G401 (cell line): Measurements from ENCODE around the gene UBE2G2. TPM values are rescaled to one million over a fixed set of nuclear protein-coding genes. Genes with fewer than 3 reads are reported as not detected.
A peak's percentile ranks its signal among the peaks of the same experiment; 100 is the strongest.

Source experiments
- DNase-seq: peaks from one replicate; pipeline ENCODE4 v3.0.0-alpha.2; 2015; ENCODE audit warnings: low spot score
- in situ Hi-C: cut with HindIII; loops from 2 replicates; pipeline ENCODE4 v1.10.0; 2016; ENCODE audit warnings: low sequenced_read_pairs, mixed read lengths
- total RNA-seq: library from RNA; depleted of rRNA; stranded (reverse); fragments of >200 nt; shearing (Covaris generic); gene quantifications from 2 replicates; pipeline ENCODE4 v1.2.3, GENCODE V29; 2014

The UBE2G2 gene
- total RNA-seq, 1 experiment from 2014 or later, result 55.2 TPM

- in situ Hi-C loops, result no loop called here
- peak; percentile 88 for DNase-seq
Observed at GRCh38 chr21:44817506-44817880, 15.9 kb upstream of the UBE2G2 start.

DNA sequence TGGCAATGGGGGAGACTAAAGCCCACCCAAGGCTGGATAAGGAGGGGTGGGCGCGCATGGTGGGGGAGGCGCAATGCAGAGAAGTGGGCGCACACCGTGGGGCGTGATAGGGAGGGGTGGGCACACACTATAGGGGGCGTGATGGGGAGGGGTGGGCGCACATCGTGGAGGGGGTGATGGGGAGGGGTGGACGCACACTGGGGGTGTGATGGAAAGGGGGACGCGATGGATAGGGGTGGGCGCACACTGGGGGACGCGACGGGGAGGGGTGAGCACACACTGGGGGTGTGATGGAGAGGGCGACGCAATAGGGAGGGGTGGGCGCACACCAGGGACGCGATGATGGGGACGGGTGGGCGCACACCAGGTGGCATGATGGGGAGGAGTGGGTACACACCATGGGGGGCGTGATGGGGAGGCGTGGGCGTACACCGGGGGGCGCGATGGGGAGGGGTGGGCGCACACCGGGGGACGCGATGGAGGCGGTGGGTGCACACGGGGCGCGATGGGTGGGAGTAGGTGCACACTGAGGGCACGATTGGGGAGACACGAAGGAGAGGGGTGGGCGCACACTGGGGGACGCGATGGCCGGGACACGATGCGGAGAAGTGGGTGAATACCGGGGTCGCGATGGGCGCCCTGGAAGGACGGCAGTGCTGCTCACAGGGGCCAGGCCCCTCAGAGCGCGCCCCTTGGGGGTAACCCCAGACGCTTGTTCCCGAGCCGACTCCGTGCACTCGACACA is 15.3 kb upstream of the UBE2G2 start:
- no peak for DNase-seq
- in situ Hi-C loops, result no loop called here

DNA sequence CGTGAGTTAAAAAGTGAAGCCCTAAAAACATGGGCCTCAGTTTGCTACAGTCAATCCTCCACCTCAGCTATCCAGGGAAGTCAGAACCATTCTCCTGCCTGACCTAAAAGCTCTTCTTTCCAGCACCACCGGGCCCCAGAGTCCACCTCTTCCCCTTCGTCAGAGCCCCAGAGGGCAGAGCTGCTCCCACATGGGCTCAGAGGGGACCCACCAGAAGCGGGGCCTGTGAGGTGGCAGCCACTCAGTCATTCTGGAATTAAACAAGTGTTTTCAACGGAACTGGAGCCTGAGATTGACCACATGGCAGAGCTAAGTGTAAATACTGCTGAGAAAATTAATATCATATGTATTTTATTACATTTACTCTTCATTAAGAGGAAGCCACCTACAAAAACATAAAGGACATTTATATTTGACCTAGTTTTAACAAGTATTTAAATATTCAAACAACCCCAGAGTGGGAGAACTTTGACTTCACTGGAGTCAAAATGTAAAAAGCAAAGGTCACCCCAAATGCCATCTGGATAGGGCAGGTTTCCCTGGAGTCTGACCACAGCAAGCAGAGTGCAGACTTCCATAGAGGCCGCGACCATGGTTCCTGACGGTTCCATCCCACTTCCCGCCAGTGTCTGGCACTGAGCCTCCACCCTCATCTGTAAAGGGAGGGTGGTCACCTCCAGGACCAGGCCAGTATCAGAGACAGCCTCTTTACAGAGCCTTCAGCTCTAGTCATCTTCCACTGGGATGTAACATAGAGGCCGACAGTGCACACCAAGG is 14.4 kb upstream of the UBE2G2 start:
- DNase-seq, result peak; percentile 45
- in situ Hi-C loops, result no loop called here

- peak; percentile 9 for DNase-seq
- in situ Hi-C loops, result no loop called here
Observed at GRCh38 chr21:44815225-44815624, 13.6 kb upstream of the UBE2G2 start.

GRCh38 chr21:44814498-44815023 is 12.9 kb upstream of the UBE2G2 start:
- peak; percentile 6 for DNase-seq
- in situ Hi-C loops, result no loop called here

DNA sequence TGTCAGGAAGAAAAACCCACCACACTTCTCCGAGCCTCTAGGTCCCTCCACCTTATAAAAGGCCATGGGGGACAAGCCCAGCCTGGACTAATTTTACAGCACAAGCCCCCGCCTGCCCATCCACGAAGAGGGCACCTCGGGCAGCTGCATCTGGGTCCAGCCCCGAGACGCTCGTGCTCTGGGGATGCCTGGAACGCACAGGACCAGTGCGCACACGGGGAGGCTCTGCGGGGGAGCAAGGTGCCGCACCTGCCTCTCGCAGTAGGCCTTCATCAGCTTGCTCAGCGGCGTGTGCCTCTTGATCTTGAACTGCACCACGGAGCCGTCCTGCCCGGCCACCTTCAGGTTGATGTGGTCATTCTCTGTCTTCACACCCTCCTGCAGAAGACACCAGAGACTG is 12.1 kb upstream of the UBE2G2 start:
- in situ Hi-C loops, result no loop called here
- peak; percentile 2 for DNase-seq

DNA sequence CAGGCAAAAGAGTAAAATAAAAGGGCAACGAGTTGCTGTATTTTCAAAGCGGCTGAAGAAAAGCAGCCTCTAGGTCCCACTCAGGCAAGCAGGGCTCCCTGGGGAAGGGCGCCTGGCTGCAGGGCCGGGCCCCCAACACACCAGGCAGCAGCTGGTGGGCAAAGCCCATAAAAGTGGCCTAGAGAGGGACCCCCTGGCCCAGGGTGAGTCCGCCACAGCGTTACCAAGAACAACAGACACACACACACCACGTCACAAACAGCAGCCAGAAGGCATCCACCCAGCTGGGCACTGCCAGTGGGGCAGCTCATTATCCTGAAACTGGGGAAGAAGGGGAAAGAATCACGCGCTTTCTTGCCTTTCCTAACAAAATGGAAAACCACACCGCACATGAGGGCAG is 11.5 kb upstream of the UBE2G2 start:
- no peak for DNase-seq
- in situ Hi-C loops, result no loop called here

DNA sequence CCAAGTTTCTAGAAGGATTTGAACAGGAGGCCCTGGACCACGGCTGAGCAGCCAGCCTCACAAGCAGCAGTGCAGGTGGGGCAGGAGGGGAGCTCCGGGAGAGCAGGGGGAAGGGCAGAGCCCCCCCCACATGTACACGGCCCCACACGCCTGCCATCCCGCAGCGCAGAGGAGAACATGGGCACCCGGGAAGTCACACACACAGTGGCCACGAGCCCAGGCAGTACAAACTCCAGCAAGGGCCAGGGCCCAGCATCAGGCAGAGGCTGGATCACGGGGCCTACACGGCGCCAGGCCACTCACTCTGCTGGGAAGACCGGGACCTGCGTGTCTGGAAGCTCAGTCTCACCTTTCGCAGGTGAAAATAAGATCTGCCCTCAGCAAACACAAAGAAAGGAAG is 11.0 kb upstream of the UBE2G2 start:
- in situ Hi-C loops, result no loop called here
- no peak for DNase-seq

DNA sequence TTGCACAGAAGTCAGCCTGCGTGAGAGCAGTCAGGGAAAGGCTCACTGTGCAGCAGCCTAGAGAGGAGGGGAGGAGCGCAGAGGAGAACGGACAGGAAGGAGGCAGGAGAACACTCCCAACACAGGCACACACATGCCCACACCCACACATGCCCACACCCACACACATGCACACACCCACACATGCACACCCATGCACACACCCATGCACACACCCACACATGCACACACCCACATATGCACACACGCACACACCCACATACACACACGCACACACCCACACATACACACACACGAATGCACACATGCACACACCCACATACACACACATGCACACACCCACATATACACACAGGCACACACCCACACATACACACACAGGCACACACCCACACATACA is 9.2 kb upstream of the UBE2G2 start:
- in situ Hi-C loops, result no loop called here
- no peak for DNase-seq

- no peak for DNase-seq
- in situ Hi-C loops, result no loop called here
Observed at GRCh38 chr21:44805859-44806258, 4.2 kb upstream of the UBE2G2 start.

GRCh38 chr21:44805226-44805625 is 3.6 kb upstream of the UBE2G2 start:
- DNase-seq, result no peak
- in situ Hi-C loops, result no loop called here

GRCh38 chr21:44804762-44805161 is 3.1 kb upstream of the UBE2G2 start:
- DNase-seq, result no peak
- in situ Hi-C loops, result no loop called here

- DNase-seq, result no peak
- in situ Hi-C loops, result no loop called here
Observed at GRCh38 chr21:44803651-44804050, 2.0 kb upstream of the UBE2G2 start.

- in situ Hi-C loops, result no loop called here
- no peak for DNase-seq
Observed at GRCh38 chr21:44802396-44803153, 955 bp upstream of the UBE2G2 start.

DNA sequence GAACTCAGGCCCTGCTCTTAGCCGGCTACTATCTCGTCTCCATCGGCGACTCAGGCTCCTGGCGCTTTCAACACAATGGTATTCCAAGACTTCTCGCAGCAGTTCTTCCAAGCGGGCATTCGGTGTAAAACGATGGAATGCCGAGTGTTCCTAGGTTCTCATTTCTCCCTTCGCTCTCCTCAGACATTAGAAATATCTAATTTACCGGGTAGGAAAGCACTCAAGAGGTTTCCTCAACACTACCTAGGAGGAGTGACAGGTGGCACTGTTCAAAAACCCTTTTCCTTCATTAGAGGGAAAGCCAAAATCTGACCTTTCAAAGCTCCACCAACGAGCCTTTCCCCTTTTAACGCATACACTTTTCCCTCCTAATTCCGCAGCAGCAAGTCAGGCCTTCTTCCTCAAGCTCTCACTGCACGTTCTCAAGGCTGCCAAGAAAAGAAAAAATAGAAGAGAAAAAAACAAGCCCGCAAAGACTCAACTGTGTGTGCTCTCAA is 601 bp downstream of the UBE2G2 start:
- in situ Hi-C loops, result no loop called here
- peak; percentile 62 for DNase-seq

DNA sequence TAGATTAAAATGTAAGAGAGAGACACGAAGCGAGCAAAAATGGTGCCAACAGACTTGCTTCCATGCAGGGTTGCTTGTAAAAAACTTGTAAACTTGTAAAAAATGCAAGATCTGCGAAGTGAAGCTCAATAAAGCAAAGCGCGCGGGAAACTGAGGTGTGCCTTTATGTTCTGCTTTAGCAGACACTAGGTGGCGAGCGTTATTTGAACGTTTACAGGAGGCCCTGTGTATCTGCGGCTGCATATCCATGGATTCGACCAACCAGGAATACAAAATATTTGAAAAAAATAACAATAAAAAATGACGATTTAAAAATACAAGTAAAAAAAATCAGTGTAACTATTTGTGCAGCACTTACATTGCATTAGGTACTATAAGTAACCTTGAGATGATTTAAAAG is 1.5 kb downstream of the UBE2G2 start:
- in situ Hi-C loops, result no loop called here
- peak; percentile 56 for DNase-seq

GRCh38 chr21:44799646-44800045 is 2.0 kb downstream of the UBE2G2 start:
- in situ Hi-C loops, result loop anchor here (25.0 kb wide), 1 partner anchor 312 kb away; no protein-coding TSS in a partner anchor

GRCh38 chr21:44797775-44798174 is 3.8 kb downstream of the UBE2G2 start:
- in situ Hi-C loops, result loop anchor here (25.0 kb wide), 1 partner anchor 310 kb away; no protein-coding TSS in a partner anchor
- DNase-seq, result no peak

More at GRCh38 chr21:44799646-44800045, 2.0 kb downstream of the UBE2G2 start:
- no peak for DNase-seq

DNA sequence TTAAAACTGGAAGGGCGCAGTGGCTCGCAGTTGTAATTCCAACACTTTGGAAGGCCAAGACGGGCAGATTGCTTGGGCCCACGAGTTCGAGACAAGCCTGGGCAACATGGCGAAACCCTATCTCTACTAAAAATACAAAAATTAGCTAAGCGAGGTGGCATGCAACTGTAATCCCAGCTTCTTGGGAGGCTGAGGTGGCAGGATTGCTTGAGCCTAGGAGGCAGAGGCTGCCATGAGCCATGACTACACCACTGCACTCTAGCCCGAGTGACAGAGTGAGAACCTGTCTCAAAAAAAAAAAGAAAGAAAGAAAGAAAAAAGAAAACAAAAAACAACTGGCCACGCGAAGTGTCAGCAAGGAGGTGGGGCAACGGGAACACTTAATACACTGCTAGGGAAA is 6.3 kb downstream of the UBE2G2 start:
- in situ Hi-C loops, result loop anchor here (25.0 kb wide), 1 partner anchor 308 kb away; no protein-coding TSS in a partner anchor
- DNase-seq, result no peak
